Tibial nerve (tissue), 3 donors: ENCODE measurements around the gene TPSD1.

Experiments
- CTCF ChIP-seq, 5 experiments: fragments of 200-600 bp in 3 of 5; fragments of 450-650 bp in 2 of 5; sonication (generic) in 3 of 5; IDR thresholded peaks; one replicate each; pipeline ENCODE4 v1.5.1; 2016 to 2019; ENCODE audit warnings: antibody characterized with exemption in 5 of 5, mild to moderate bottlenecking in 3 of 5, moderate library complexity in 2 of 5
- POLR2A ChIP-seq, 2 donors: fragments of 450-650 bp; IDR thresholded peaks; one replicate each; pipeline ENCODE4 v1.6.1; 2017; ENCODE audit warnings: antibody characterized with exemption in 2 of 2, mild to moderate bottlenecking in 2 of 2, moderate library complexity in 2 of 2

- TF ChIP-seq POLR2A (IDR thresholded peaks at IDR 0.05) (no peak), CTCF (IDR thresholded peaks at IDR 0.05) (no peak)
These were observed 34.8 kb upstream of the TPSD1 start for GRCh38 chr16:1220841-1221627.
